Posterior vena cava (tissue), 2 donors: ENCODE results near the gene NDUFC2. TPM values are rescaled to one million over a fixed set of nuclear protein-coding genes. Genes with fewer than 3 reads are reported as not detected.

ENCODE experiments used
- total RNA-seq, 2 donors: library from RNA; stranded (reverse); fragmentation: NEBNext Ultra II Directional; extraction: Animal tissue kit (Norgen Biotek cat#: 25700); gene quantifications; one replicate each; pipeline ENCODE4 v1.2.1, GENCODE V29; 2021
- donor health status: DM: yes; HTN: yes; CAD: no.
- donor health status: DM: yes; HTN: yes; CAD: no.

NDUFC2 gene
- total RNA-seq, 2 donors from 2014 or later: 133 to 148 TPM

Other genes starting within 250 kb of the NDUFC2 start
- gene INTS4, start 85.2 kb downstream of the NDUFC2 start, total RNA-seq: 10 to 100 TPM; 20.7 to 22.0 TPM
- gene KCTD14, start 56.6 kb downstream of the NDUFC2 start, total RNA-seq: under 1 TPM; 0.38 to 0.51 TPM
- not detected for gene THRSP, start 16.0 kb downstream of the NDUFC2 start, total RNA-seq
- gene ALG8, start 59.8 kb upstream of the NDUFC2 start, total RNA-seq: 10 to 100 TPM; 25.6 to 28.6 TPM
- 10 to 100 TPM; 10.2 to 10.5 TPM for gene KCTD21, start 108.8 kb upstream of the NDUFC2 start, total RNA-seq
- gene USP35, start 109.1 kb upstream of the NDUFC2 start, total RNA-seq: 10 to 100 TPM; 12.8 to 14.1 TPM